ENCODE measurements around the gene IL37. TPM values are rescaled to one million over a fixed set of nuclear protein-coding genes. Genes with fewer than 3 reads are reported as not detected.
"Not testable (repeated sequence)": the region's sequence is repeated elsewhere in the genome, so short reads cannot be mapped to it uniquely, and the experiment has no call there.

IL37 gene
- total and polyA plus RNA-seq, 4 donors = not detected

DNA sequence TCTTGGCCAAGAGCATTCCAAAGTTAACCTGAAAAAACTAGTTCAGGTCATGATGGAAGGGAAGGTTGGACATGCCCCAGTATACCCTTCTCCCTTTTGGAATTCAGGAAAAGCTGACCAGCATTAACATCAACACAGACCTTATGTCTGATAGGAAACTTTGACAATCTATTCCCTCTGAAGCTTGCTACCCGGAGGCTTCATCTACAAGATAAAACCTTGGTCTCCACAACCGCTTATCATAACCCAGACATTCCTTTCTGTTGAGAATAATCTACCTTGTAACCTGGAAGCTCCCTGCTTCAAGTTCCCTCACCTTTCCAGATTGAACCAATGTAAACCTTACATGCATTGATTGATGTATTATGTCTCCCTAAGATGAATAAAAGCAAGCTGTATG, 24.7 kb upstream of the IL37 start:
- peaks cover 3% of the 10 kb centered on the region for H3K9me3 ChIP-seq (ENCODE audit: control insufficient read depth, low read length)
- no peak overlapping the region for H3K4me3 ChIP-seq (ENCODE audit: low read length in 2 of 2)
- no peak overlapping the region for H3K27ac ChIP-seq (ENCODE audit: low read depth in 1 of 2, low read length in 2 of 2)
- H3K27me3 ChIP-seq (ENCODE audit: control insufficient read depth in 1 of 2, insufficient read depth in 2 of 2, low read length in 1 of 2) = no peaks in the 10 kb centered on the region
- H3K36me3 ChIP-seq (ENCODE audit: control insufficient read depth in 1 of 2, insufficient read depth in 2 of 2, low read length in 1 of 2) = no peaks in the 10 kb centered on the region
- WGBS, 2 donors = 88 to 90% methylated on average over 2 of the region's 2 CpGs
- ATAC-seq (ENCODE audit: low FRiP score) (no peak), DNase-seq (no peak)
- intact Hi-C loops (cut with DNase I) = no loop called here
- no peaks in the 10 kb centered on the region for H3K4me1 ChIP-seq (ENCODE audit: control insufficient read depth in 1 of 2, insufficient read depth in 2 of 2, low read length in 2 of 2)

- Histone ChIP-seq H3K36me3 (ENCODE audit: control insufficient read depth in 1 of 2, insufficient read depth in 2 of 2, low read length in 1 of 2) (no peaks in the 10 kb centered on the region), H3K9me3 (ENCODE audit: control insufficient read depth, low read length) (peaks cover 3% of the 10 kb centered on the region), H3K27me3 (ENCODE audit: control insufficient read depth in 1 of 2, insufficient read depth in 2 of 2, low read length in 1 of 2) (no peaks in the 10 kb centered on the region), H3K4me3 (ENCODE audit: low read length in 2 of 2) (no peak overlapping the region), H3K27ac (ENCODE audit: low read depth in 1 of 2, low read length in 2 of 2) (no peak overlapping the region), H3K4me1 (ENCODE audit: control insufficient read depth in 1 of 2, insufficient read depth in 2 of 2, low read length in 2 of 2) (no peaks in the 10 kb centered on the region)
- ATAC-seq (ENCODE audit: low FRiP score) (no peak), DNase-seq (no peak)
- intact Hi-C loops (cut with DNase I) = no loop called here
- 80 to 83% methylated on average over 2 of the region's 2 CpGs for WGBS, 2 donors
Observed at GRCh38 chr2:112887964-112888749, 22.8 kb upstream of the IL37 start.

GRCh38 chr2:112889976-112890375, 21.0 kb upstream of the IL37 start:
- intact Hi-C loops (cut with DNase I) = no loop called here
- Histone ChIP-seq H3K36me3 (ENCODE audit: control insufficient read depth in 1 of 2, insufficient read depth in 2 of 2, low read length in 1 of 2) (no peaks in the 10 kb centered on the region), H3K4me3 (ENCODE audit: low read length in 2 of 2) (no peak overlapping the region), H3K4me1 (ENCODE audit: control insufficient read depth in 1 of 2, insufficient read depth in 2 of 2, low read length in 2 of 2) (no peaks in the 10 kb centered on the region), H3K27ac (ENCODE audit: low read depth in 1 of 2, low read length in 2 of 2) (no peak overlapping the region), H3K27me3 (ENCODE audit: control insufficient read depth in 1 of 2, insufficient read depth in 2 of 2, low read length in 1 of 2) (no peaks in the 10 kb centered on the region), H3K9me3 (ENCODE audit: control insufficient read depth, low read length) (peaks cover 3% of the 10 kb centered on the region)
- ATAC-seq (ENCODE audit: low FRiP score) = no peak
- DNase-seq = no peak
- 93 to 96% methylated on average over 1 of the region's 1 CpG for WGBS, 2 donors

DNA sequence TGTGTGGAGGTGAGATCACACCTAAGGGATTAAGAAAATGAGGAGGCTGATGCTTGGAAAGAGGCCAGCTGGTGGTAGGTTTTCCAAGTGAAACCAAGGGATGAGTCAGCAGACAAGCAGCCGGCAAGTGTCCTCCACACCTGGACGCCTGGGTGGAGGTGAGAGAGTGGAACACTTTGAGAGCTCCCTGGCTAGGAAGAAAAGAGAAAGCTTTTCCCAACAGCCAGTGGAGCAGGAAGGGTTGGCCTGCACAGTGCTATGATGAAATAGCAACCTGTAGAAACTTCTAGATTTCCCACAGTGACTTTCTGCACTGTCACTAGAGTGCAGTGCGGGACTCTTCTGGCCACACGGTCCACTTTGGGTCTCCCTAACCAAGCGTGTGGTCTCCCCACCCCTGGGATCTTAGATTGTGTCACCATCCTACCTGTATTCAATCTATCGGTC, 19.6 kb upstream of the IL37 start:
- H3K4me1 ChIP-seq (ENCODE audit: control insufficient read depth in 1 of 2, insufficient read depth in 2 of 2, low read length in 2 of 2) = no peaks in the 10 kb centered on the region
- peaks cover 3% of the 10 kb centered on the region for H3K9me3 ChIP-seq (ENCODE audit: control insufficient read depth, low read length)
- H3K36me3 ChIP-seq (ENCODE audit: control insufficient read depth in 1 of 2, insufficient read depth in 2 of 2, low read length in 1 of 2) = no peaks in the 10 kb centered on the region
- no peak overlapping the region for H3K4me3 ChIP-seq (ENCODE audit: low read length in 2 of 2)
- intact Hi-C loops (cut with DNase I) = no loop called here
- DNase-seq (no peak), ATAC-seq (ENCODE audit: low FRiP score) (no peak)
- no peaks in the 10 kb centered on the region for H3K27me3 ChIP-seq (ENCODE audit: control insufficient read depth in 1 of 2, insufficient read depth in 2 of 2, low read length in 1 of 2)
- 85 to 87% methylated on average over 6 of the region's 6 CpGs for WGBS, 2 donors
- H3K27ac ChIP-seq (ENCODE audit: low read depth in 1 of 2, low read length in 2 of 2) = no peak overlapping the region

DNA sequence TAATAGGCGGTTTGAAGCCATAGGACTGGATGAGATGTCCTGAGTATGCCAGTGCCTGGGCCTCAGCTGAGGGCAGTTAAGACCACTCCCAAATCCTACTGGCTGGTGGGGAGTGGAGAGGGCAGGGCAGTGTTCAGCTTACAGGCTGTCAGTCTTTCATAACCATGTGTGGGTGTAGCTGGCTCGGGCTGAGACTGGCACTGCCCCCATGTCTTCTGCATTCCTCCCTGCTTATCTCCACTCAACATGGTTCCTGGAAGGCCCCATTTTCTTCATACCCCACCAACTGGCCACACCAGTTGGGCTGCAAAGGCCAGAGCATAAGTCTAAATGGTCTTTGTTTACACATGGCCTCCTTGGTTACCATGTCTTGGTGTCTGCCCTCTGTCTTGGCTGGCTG, 17.2 kb upstream of the IL37 start:
- ATAC-seq (ENCODE audit: low FRiP score) (no peak), DNase-seq (no peak)
- H3K9me3 ChIP-seq (ENCODE audit: control insufficient read depth, low read length) = peaks cover 3% of the 10 kb centered on the region
- intact Hi-C loops (cut with DNase I) = no loop called here
- H3K36me3 ChIP-seq (ENCODE audit: control insufficient read depth in 1 of 2, insufficient read depth in 2 of 2, low read length in 1 of 2) = no peaks in the 10 kb centered on the region
- H3K27me3 ChIP-seq (ENCODE audit: control insufficient read depth in 1 of 2, insufficient read depth in 2 of 2, low read length in 1 of 2) = no peaks in the 10 kb centered on the region
- no peak overlapping the region for H3K4me3 ChIP-seq (ENCODE audit: low read length in 2 of 2)
- no peak overlapping the region for H3K27ac ChIP-seq (ENCODE audit: low read depth in 1 of 2, low read length in 2 of 2)
- no peaks in the 10 kb centered on the region for H3K4me1 ChIP-seq (ENCODE audit: control insufficient read depth in 1 of 2, insufficient read depth in 2 of 2, low read length in 2 of 2)
- 78 to 86% methylated on average over 2 of the region's 2 CpGs for WGBS, 2 donors

GRCh38 chr2:112896909-112897623, 13.9 kb upstream of the IL37 start:
- Histone ChIP-seq H3K4me1 (ENCODE audit: control insufficient read depth in 1 of 2, insufficient read depth in 2 of 2, low read length in 2 of 2) (no peaks in the 10 kb centered on the region), H3K36me3 (ENCODE audit: control insufficient read depth in 1 of 2, insufficient read depth in 2 of 2, low read length in 1 of 2) (no peaks in the 10 kb centered on the region), H3K9me3 (ENCODE audit: control insufficient read depth, low read length) (peaks cover 1% of the 10 kb centered on the region), H3K27me3 (ENCODE audit: control insufficient read depth in 1 of 2, insufficient read depth in 2 of 2, low read length in 1 of 2) (no peaks in the 10 kb centered on the region), H3K4me3 (ENCODE audit: low read length in 2 of 2) (no peak overlapping the region), H3K27ac (ENCODE audit: low read depth in 1 of 2, low read length in 2 of 2) (no peak overlapping the region)
- DNase-seq (no peak), ATAC-seq (ENCODE audit: low FRiP score) (no peak)
- intact Hi-C loops (cut with DNase I) = no loop called here
- 73 to 80% methylated on average over 8 of the region's 8 CpGs for WGBS, 2 donors

GRCh38 chr2:112897624-112897978, 13.4 kb upstream of the IL37 start:
- 88 to 89% methylated on average over 3 of the region's 3 CpGs for WGBS, 2 donors

DNA sequence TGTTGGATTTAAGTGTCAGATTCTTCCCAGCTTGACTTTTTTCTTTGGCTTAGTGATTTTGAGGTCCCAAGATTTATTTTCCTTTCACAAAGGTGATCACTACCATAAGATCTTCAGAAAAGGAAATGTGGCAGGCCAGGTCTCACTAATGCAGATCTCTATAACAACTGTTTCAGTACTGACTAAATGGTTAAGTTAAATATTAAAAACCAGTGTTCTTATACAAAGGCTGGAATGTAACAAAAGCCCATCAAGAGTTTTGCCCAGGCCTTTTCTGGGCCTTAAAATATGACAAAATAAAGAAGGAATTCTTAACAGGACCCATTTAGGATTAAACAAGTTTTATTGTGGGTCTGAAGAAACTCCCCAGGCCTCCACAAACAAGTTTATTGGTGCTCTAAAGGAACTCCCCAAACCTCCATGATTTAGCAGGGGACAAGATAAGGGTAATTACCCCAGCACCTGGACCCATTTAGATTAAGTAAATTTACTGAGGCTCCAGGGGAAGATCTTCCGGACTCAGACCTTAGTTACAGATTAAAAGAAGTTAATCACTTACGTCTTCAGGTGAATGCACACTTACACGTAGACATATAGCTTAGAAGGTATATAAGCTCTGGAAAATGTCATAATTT, 9.4 kb upstream of the IL37 start:
- intact Hi-C loops (cut with DNase I); H3K9me3 ChIP-seq (ENCODE audit: control insufficient read depth, low read length); H3K27ac ChIP-seq (ENCODE audit: low read depth in 1 of 2, low read length in 2 of 2); H3K4me1 ChIP-seq (ENCODE audit: control insufficient read depth in 1 of 2, insufficient read depth in 2 of 2, low read length in 2 of 2); H3K4me3 ChIP-seq (ENCODE audit: low read length in 2 of 2); ATAC-seq (ENCODE audit: low FRiP score); H3K36me3 ChIP-seq (ENCODE audit: control insufficient read depth in 1 of 2, insufficient read depth in 2 of 2, low read length in 1 of 2); DNase-seq; H3K27me3 ChIP-seq (ENCODE audit: control insufficient read depth in 1 of 2, insufficient read depth in 2 of 2, low read length in 1 of 2): not testable (repeated sequence)
- 79 to 87% methylated on average over 3 of the region's 3 CpGs for WGBS, 2 donors

More at GRCh38 chr2:112897624-112897978, 13.4 kb upstream of the IL37 start:
- Histone ChIP-seq H3K36me3 (ENCODE audit: control insufficient read depth in 1 of 2, insufficient read depth in 2 of 2, low read length in 1 of 2) (no peaks in the 10 kb centered on the region), H3K27me3 (ENCODE audit: control insufficient read depth in 1 of 2, insufficient read depth in 2 of 2, low read length in 1 of 2) (no peaks in the 10 kb centered on the region), H3K27ac (ENCODE audit: low read depth in 1 of 2, low read length in 2 of 2) (no peak overlapping the region), H3K4me1 (ENCODE audit: control insufficient read depth in 1 of 2, insufficient read depth in 2 of 2, low read length in 2 of 2) (no peaks in the 10 kb centered on the region), H3K9me3 (ENCODE audit: control insufficient read depth, low read length) (peaks cover 1% of the 10 kb centered on the region), H3K4me3 (ENCODE audit: low read length in 2 of 2) (no peak overlapping the region)
- ATAC-seq (ENCODE audit: low FRiP score) (no peak), DNase-seq (no peak)
- intact Hi-C loops (cut with DNase I) = no loop called here

Data from aorta (tissue), 5 donors.